ENCODE results near the gene PRRC2B.

DNA sequence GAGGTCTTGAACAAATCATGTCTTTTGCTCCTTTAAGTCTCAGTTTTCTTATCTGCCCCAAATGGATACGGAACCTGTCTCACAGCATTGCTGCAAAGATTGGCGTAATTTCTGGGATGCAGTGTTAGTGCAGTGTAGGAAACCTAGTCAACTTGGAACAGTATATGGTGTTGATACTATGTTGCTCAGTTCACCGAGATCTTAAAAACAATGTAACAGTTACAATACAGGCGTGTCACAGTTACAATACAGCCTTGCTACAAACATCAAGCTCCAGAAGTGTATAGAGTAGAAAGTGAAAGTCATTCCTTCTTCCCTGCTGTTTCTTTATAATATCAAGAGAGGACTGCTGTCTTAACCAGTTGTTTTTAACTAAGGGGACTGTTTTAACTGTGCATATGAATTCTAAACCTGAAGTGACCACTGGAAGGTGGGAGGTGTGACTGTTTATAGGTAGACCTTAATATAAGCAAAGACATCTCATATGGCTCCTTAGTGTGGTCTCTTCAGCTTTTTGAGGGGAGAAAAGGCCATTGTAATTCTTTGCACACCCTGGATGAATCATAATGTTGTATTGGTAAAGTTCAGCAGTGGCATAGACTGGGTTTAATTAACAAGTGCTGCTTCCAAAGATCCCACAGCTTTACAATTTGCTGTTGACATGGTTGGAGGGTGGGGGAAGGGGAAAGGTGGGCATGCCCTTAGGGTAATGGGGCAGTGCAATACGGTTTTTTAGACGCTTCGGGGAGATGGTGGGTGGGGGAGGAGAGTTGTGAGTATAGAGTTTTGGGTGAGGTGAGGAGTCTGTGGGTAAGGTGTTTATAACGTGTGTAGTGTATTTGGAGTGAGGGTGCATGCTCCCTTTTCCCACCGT is 12.9 kb downstream of the PRRC2B start:
- no peak for TF ChIP-seq POLR2A (IDR thresholded peaks at IDR 0.05)
- TF ChIP-seq, protein P1, sequence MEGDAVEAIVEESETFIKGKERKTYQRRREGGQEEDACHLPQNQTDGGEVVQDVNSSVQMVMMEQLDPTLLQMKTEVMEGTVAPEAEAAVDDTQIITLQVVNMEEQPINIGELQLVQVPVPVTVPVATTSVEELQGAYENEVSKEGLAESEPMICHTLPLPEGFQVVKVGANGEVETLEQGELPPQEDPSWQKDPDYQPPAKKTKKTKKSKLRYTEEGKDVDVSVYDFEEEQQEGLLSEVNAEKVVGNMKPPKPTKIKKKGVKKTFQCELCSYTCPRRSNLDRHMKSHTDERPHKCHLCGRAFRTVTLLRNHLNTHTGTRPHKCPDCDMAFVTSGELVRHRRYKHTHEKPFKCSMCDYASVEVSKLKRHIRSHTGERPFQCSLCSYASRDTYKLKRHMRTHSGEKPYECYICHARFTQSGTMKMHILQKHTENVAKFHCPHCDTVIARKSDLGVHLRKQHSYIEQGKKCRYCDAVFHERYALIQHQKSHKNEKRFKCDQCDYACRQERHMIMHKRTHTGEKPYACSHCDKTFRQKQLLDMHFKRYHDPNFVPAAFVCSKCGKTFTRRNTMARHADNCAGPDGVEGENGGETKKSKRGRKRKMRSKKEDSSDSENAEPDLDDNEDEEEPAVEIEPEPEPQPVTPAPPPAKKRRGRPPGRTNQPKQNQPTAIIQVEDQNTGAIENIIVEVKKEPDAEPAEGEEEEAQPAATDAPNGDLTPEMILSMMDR (IDR thresholded peaks at IDR 0.05) = no peak

Data from right lobe of liver (tissue), 4 donors.